Upper lobe of left lung (tissue), 6 donors: ENCODE measurements around the gene CRISPLD2. TPM values are rescaled to one million over a fixed set of nuclear protein-coding genes. Genes with fewer than 3 reads are reported as not detected.

ENCODE experiments used
- ATAC-seq, 2 donors: fragments of 200-7000 bp; cut with Tn5 transposase; one replicate each; pipeline ENCODE4 v1.9.1; 2022; ENCODE audit warnings: mild to moderate bottlenecking in 2 of 2, moderate library complexity in 2 of 2; ENCODE audit not compliant: low FRiP score in 2 of 2
- DNase-seq, 2 donors: peaks; one replicate each; pipeline ENCODE4 v3.0.0-alpha.2; 2019 to 2020
- H3K27ac ChIP-seq, 4 donors: fragments of 200-600 bp; sonication (generic); one replicate each; pipeline ENCODE4 v1.5.1; 2016 to 2019
- H3K27me3 ChIP-seq, 4 donors: fragments of 200-600 bp; sonication (generic); one replicate each; pipeline ENCODE4 v1.5.1; 2017 to 2019
- H3K36me3 ChIP-seq, 4 donors: fragments of 200-600 bp; sonication (generic); one replicate each; pipeline ENCODE4 v1.5.1; 2016 to 2019
- H3K4me1 ChIP-seq, 4 donors: fragments of 200-600 bp; sonication (generic); one replicate each; pipeline ENCODE4 v1.5.1; 2018 to 2019
- H3K4me3 ChIP-seq, 4 donors: fragments of 200-600 bp; sonication (generic); one replicate each; pipeline ENCODE4 v1.5.1; 2017 to 2019; ENCODE audit warnings: mild to moderate bottlenecking in 2 of 4, moderate library complexity in 1 of 4
- H3K9me3 ChIP-seq, 4 donors: fragments of 200-600 bp; sonication (generic); one replicate each; pipeline ENCODE4 v1.5.1; 2018 to 2019
- EP300 ChIP-seq, 4 donors: sonication (generic); formaldehyde crosslinking; IDR thresholded peaks; one replicate each; pipeline ENCODE4 v1.5.1; 2017; ENCODE audit warnings: antibody characterized with exemption in 4 of 4, control low read depth in 2 of 4
- POLR2A ChIP-seq, 4 donors: fragments of 450-650 bp; IDR thresholded peaks; one replicate each; pipeline ENCODE4 v1.5.1; 2016 to 2017; ENCODE audit warnings: antibody characterized with exemption in 4 of 4, mild to moderate bottlenecking in 2 of 4
- POLR2AphosphoS5 ChIP-seq, 2 donors: sonication (generic); formaldehyde crosslinking; IDR thresholded peaks; one replicate each; pipeline ENCODE4 v1.5.1; 2017; ENCODE audit warnings: antibody characterized with exemption in 2 of 2
- WGBS, 2 donors: methylation state at CpG; one replicate each; pipeline ENCODE4 v1.1.5; 2017 to 2018; 5-methylcytosine and 5-hydroxymethylcytosine counted together
- total RNA-seq, 6 donors: library from RNA; depleted of rRNA in 4 of 6; stranded (reverse); fragments of >200 nt in 4 of 6; gene quantifications; one replicate each; pipeline versions ENCODE4 v1.1.0 to v1.2.1, GENCODE V29; 2016 to 2021
- TF ChIP-seq, protein P1 (sequence below), 6 experiments: fragments of 450-650 bp in 4 of 6; fragments of 200-600 bp in 2 of 6; sonication (generic) in 2 of 6; IDR thresholded peaks; one replicate each; pipeline ENCODE4 v1.5.1; 2016 to 2019; ENCODE audit warnings: antibody characterized with exemption in 6 of 6
- donor health status: DM: no; HTN: no; CAD: no; lungs with moderate emphysema.
- donor health status: DM: no; HTN: yes; CAD: no; lungs with severe emphysema.

The CRISPLD2 gene
- total RNA-seq, 6 donors from 2014 or later = 30.2 to 109 (median 80.8) TPM

DNA sequence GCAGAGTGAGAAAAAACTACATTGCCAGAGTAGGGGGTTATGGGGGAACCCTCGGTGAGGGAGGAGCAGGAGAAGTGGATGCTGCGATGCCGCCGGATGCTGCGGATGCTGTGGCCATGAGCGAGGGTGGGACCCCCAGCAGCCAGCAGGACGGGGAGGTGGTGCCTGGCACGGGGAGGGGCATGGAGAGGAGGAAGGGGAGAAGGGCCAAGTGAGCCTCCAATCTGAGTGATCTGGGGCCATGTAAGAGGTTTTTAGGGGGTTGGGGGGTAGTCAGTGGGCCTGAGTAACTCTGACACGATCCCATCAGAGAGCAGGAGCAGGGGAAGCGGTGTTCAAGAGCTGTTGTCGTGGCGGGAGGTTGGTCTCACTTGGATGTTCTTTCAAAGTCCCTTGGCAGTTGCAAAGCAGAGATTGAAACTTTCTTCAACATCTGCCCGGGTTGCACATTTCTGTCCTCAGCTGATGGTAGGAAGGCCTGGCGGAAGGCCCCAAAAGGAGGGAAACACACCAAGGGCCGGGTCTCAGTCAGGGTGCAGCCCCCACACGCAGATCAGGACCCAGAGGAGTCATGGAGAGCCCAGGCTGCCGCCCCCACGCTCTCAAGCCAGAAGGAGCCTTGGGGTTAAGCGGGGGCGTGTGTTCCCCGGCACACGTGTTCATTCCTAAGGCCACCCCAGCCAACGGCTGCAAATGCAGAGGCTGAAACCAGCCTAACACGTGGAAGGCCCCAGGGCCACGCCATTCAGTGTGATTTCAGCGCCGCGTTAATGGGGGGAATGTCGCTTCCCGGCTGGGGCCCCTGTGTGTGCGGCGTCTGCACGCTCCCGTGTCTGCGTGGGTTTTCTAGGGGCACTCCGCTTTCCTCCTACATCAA is 109.9 kb downstream of the CRISPLD2 start:
- WGBS, 2 donors = 66 to 70% methylated on average over 18 to 36 of the region's 36 CpGs

DNA sequence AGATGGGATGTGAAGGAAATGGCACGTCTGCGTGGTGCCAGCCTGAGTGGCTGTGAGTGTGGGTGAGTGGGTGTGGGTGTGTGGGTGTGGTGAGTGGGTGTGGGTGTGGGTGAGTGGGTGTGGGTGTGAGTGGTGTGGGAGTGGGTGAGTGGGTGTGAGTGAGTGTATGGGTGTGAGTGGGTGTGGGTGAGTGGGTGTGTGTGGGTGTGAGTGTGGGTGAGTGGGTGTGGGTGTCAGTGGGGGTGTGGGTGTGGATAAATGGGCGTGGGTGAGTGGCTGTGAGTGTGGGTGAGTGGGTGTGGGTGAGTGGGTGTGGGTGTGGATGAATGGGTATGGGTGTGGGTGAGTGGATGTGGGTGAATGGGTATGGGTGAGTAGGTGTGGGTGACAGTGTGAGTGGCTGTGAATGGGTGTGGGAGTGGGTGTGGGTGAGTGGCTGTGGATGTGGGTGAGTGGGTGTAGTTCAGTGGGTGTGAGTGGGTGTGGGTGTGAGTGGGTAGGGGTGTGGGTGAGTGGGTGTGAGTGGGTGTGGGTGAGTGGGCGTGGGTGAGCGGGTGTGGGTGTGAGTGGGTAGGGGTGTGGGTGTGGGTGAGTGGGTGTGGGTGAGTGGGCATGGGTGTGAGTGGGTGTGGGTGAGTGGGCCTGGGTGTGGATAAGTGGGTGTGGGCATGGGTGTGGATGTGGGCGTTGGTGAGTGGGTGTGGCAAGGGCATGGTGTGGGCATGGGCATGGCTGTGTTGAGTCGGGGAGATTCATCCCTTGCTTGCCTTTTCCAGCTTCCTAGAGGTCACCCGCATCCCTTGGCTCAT is 110.7 kb downstream of the CRISPLD2 start:
- Histone ChIP-seq H3K27me3 (no peaks in the 10 kb centered on the region), H3K4me3 (no peak overlapping the region), H3K9me3 (no peaks in the 10 kb centered on the region), H3K4me1 (peaks cover 6 to 15% (median 11%) of the 10 kb centered on the region in 4 donors), H3K27ac (no peak overlapping the region), H3K36me3 (no peaks in the 10 kb centered on the region)
- TF ChIP-seq, protein P1, sequence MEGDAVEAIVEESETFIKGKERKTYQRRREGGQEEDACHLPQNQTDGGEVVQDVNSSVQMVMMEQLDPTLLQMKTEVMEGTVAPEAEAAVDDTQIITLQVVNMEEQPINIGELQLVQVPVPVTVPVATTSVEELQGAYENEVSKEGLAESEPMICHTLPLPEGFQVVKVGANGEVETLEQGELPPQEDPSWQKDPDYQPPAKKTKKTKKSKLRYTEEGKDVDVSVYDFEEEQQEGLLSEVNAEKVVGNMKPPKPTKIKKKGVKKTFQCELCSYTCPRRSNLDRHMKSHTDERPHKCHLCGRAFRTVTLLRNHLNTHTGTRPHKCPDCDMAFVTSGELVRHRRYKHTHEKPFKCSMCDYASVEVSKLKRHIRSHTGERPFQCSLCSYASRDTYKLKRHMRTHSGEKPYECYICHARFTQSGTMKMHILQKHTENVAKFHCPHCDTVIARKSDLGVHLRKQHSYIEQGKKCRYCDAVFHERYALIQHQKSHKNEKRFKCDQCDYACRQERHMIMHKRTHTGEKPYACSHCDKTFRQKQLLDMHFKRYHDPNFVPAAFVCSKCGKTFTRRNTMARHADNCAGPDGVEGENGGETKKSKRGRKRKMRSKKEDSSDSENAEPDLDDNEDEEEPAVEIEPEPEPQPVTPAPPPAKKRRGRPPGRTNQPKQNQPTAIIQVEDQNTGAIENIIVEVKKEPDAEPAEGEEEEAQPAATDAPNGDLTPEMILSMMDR (IDR thresholded peaks at IDR 0.05) = no peak
- 63 to 70% methylated on average over 8 of the region's 8 CpGs for WGBS, 2 donors
- ATAC-seq = peak in 1 of 2 donors; percentile 42
- no peak for DNase-seq

More for the DNA sequence above, 109.9 kb downstream of the CRISPLD2 start:
- DNase-seq (peak in 1 of 2 donors; percentile 56), ATAC-seq (peak in 1 of 2 donors; percentile 9)
- Histone ChIP-seq H3K27me3 (no peaks in the 10 kb centered on the region), H3K9me3 (no peaks in the 10 kb centered on the region), H3K27ac (no peak overlapping the region), H3K36me3 (no peaks in the 10 kb centered on the region), H3K4me1 (peaks cover 6 to 22% (median 15%) of the 10 kb centered on the region in 4 donors), H3K4me3 (no peak overlapping the region)
- TF ChIP-seq, protein P1 (IDR thresholded peaks at IDR 0.05) = no peak
- TF ChIP-seq EP300 (IDR thresholded peaks at IDR 0.05) = no peak
- TF ChIP-seq POLR2AphosphoS5 (IDR thresholded peaks at IDR 0.05) = no peak
- TF ChIP-seq POLR2A (IDR thresholded peaks at IDR 0.05) = no peak

DNA sequence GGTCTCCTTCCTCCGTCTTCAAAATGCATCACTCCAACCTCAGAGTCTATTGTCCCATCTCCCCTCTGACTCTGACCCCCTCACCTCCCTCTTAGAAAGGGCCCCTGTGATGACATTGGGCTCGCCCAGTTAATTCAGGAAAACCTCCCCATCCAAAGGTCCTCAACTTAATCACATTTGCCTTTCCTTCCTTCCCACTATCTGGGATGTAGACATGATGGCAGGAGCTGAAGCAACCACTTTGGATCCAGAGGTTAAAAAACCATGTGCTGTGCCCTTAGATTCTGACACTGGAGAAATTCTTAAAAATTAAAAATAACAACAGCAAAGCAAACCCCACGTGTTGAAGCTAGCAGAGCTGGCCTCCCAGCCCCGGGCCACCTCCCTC is 111.3 kb downstream of the CRISPLD2 start:
- WGBS, 2 donors = 90 to 97% methylated on average over 4 of the region's 4 CpGs
- Histone ChIP-seq H3K27ac (no peak overlapping the region), H3K4me1 (peaks cover 6 to 15% (median 11%) of the 10 kb centered on the region in 4 donors), H3K9me3 (no peaks in the 10 kb centered on the region), H3K4me3 (no peak overlapping the region), H3K27me3 (no peaks in the 10 kb centered on the region), H3K36me3 (no peaks in the 10 kb centered on the region)
- DNase-seq (no peak), ATAC-seq (no peak)
- no peak for TF ChIP-seq POLR2A (IDR thresholded peaks at IDR 0.05)
- TF ChIP-seq EP300 (IDR thresholded peaks at IDR 0.05) = no peak
- TF ChIP-seq, protein P1 (IDR thresholded peaks at IDR 0.05) = no peak
- TF ChIP-seq POLR2AphosphoS5 (IDR thresholded peaks at IDR 0.05) = no peak

DNA sequence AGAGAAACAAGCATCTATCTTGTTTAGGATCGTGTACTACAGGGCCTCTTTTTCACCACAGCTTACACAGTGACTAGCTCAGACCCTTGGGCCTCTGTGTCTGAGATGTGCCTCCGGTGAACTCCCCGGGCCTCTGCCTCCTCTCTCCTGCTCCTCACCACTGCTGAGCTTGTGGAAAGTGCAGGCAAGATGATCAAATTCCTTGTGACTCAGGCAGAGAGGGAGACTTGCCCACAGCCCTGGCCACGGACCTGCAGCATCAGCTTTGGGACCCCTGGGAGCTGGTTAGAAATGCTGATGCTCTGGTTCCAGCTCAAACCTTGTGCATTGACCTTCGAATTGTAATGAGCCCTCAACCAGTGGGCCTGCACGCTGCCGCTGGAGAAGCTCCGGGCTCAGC is 111.7 kb downstream of the CRISPLD2 start:
- Histone ChIP-seq H3K27ac (no peak overlapping the region), H3K4me1 (peaks cover 6 to 15% (median 11%) of the 10 kb centered on the region in 4 donors), H3K4me3 (no peak overlapping the region), H3K36me3 (no peaks in the 10 kb centered on the region), H3K9me3 (no peaks in the 10 kb centered on the region), H3K27me3 (no peaks in the 10 kb centered on the region)
- 85 to 95% methylated on average over 3 to 8 of the region's 8 CpGs for WGBS, 2 donors
- ATAC-seq (no peak), DNase-seq (no peak)
- TF ChIP-seq EP300 (IDR thresholded peaks at IDR 0.05) (no peak), POLR2A (IDR thresholded peaks at IDR 0.05) (no peak), POLR2AphosphoS5 (IDR thresholded peaks at IDR 0.05) (no peak)
- TF ChIP-seq, protein P1 (IDR thresholded peaks at IDR 0.05) = no peak
